ENCODE data around the gene MRPL21.

The MRPL21 gene

GRCh38 chr11:68934666-68935065, 31.0 kb upstream of the MRPL21 start:
- DNase-seq, result no peak

GRCh38 chr11:68934321-68934645, 30.7 kb upstream of the MRPL21 start:
- DNase-seq, result no peak

GRCh38 chr11:68933605-68934320, 30.1 kb upstream of the MRPL21 start:
- DNase-seq, result no peak

- no peak for DNase-seq
These were observed 29.4 kb upstream of the MRPL21 start for GRCh38 chr11:68932933-68933577.

GRCh38 chr11:68932358-68932757, 28.7 kb upstream of the MRPL21 start:
- DNase-seq, result no peak

- no peak for DNase-seq
These were observed 28.3 kb upstream of the MRPL21 start for GRCh38 chr11:68931911-68932310.

GRCh38 chr11:68930991-68931855, 27.6 kb upstream of the MRPL21 start:
- no peak for DNase-seq

- no peak for DNase-seq
These were observed 26.3 kb upstream of the MRPL21 start for GRCh38 chr11:68929706-68930570.

- DNase-seq, result no peak
These were observed 25.5 kb upstream of the MRPL21 start for GRCh38 chr11:68929135-68929534.

- no peak for DNase-seq
These were observed 24.7 kb upstream of the MRPL21 start for GRCh38 chr11:68928136-68928880.

- no peak for DNase-seq
These were observed 23.9 kb upstream of the MRPL21 start for GRCh38 chr11:68927280-68928135.

GRCh38 chr11:68925611-68926010, 22.0 kb upstream of the MRPL21 start:
- DNase-seq, result no peak

- DNase-seq, result no peak
These were observed 20.7 kb upstream of the MRPL21 start for GRCh38 chr11:68924073-68924925.

- DNase-seq, result no peak
These were observed 20.0 kb upstream of the MRPL21 start for GRCh38 chr11:68923614-68924013.

- no peak for DNase-seq
These were observed 12.8 kb upstream of the MRPL21 start for GRCh38 chr11:68916439-68916838.

GRCh38 chr11:68914761-68915160, 11.1 kb upstream of the MRPL21 start:
- no peak for DNase-seq

- DNase-seq, result no peak
These were observed 9.6 kb upstream of the MRPL21 start for GRCh38 chr11:68913188-68913587.

- DNase-seq, result no peak
These were observed 8.6 kb upstream of the MRPL21 start for GRCh38 chr11:68912254-68912653.

- no peak for DNase-seq
These were observed 8.1 kb upstream of the MRPL21 start for GRCh38 chr11:68911731-68912130.

GRCh38 chr11:68910965-68911364, 7.3 kb upstream of the MRPL21 start:
- no peak for DNase-seq
